Erythroblast (primary cell): Measurements from ENCODE around the gene APOL4.

Experiments
- GATA1 ChIP-seq: IDR thresholded peaks from 2 replicates; pipeline ENCODE4 v1.6.1; 2011; ENCODE audit warnings: low read depth, mild to moderate bottlenecking, control low read depth, low read length, moderate library complexity
- POLR2A ChIP-seq: IDR thresholded peaks from 2 replicates; pipeline ENCODE4 v1.6.1; 2011; ENCODE audit warnings: mild to moderate bottlenecking, low read length

DNA sequence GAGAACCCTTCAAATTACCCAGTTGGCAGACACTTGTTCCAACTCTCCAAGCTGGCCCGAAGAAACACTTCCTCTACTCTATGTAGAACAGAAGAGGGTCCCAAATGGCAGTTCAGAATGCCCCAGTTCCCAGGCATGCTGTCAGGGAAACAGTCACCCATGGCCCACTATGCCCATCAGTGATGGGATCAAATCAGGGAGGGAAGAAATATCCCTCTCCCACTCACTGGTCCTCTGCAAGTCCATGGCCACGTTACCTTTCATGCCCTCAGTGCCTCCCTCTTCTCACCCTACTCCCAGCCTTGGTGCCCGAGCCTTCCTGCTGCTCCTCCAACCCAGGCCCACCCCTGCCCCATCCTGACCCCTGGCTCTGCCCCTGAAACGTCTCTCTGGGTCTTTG, 57.7 kb downstream of the APOL4 start:
- TF ChIP-seq POLR2A (no peak), GATA1 (no peak)
